HepG2 (cell line): ENCODE results near the gene SLC25A22. TPM values are rescaled to one million over a fixed set of nuclear protein-coding genes. Genes with fewer than 3 reads are reported as not detected.
A peak's percentile ranks its signal among the peaks of the same experiment; 100 is the strongest.

Experiments used
- DPF2 ChIP-seq: sonication (generic); formaldehyde crosslinking; IDR thresholded peaks from 2 replicates; pipeline ENCODE4 v1.4.0; 2020; ENCODE audit warnings: mild to moderate bottlenecking, low read depth, missing genetic modification reagents, borderline replicate concordance
- FOSL1 ChIP-seq: sonication (generic); formaldehyde crosslinking; IDR thresholded peaks from 2 replicates; pipeline ENCODE4 v1.9.0; 2021; ENCODE audit warnings: missing genetic modification reagents, borderline replicate concordance
- GATAD1 ChIP-seq: IDR thresholded peaks from 2 replicates; pipeline ENCODE4 v1.6.1; 2016; ENCODE audit warnings: missing genetic modification reagents, missing compliant biosample characterization
- HIVEP1 ChIP-seq: sonication (generic); formaldehyde crosslinking; IDR thresholded peaks from 2 replicates; pipeline ENCODE4 v1.4.0; 2020; ENCODE audit warnings: mild to moderate bottlenecking, missing genetic modification reagents
- HOXA5 ChIP-seq: sonication (generic); formaldehyde crosslinking; IDR thresholded peaks from 2 replicates; pipeline ENCODE4 v1.4.0; 2020; ENCODE audit warnings: missing genetic modification reagents
- IKZF1 ChIP-seq: fragments of 450-650 bp; IDR thresholded peaks from 2 replicates; pipeline ENCODE4 v1.7.1; 2016
- KDM5A ChIP-seq: fragments of 200-600 bp; sonication (generic); IDR thresholded peaks from 2 replicates; pipeline ENCODE4 v1.7.0; 2018; ENCODE audit warnings: antibody characterized with exemption, mild to moderate bottlenecking, low read length, borderline replicate concordance
- LCORL ChIP-seq, 2 experiments: fragments of 450-650 bp in 1 of 2; sonication (generic) in 1 of 2; formaldehyde crosslinking in 1 of 2; IDR thresholded peaks; 2 replicates each; pipeline versions ENCODE4 v1.5.0 to v1.6.1; 2017 to 2020; ENCODE audit warnings: antibody characterized with exemption in 1 of 2, missing genetic modification reagents in 1 of 2
- MIER2 ChIP-seq: IDR thresholded peaks from 2 replicates; pipeline ENCODE4 v1.6.1; 2016; ENCODE audit warnings: missing biosample characterization, missing genetic modification reagents
- NFIC ChIP-seq: IDR thresholded peaks from 2 replicates; pipeline ENCODE4 v1.6.1; 2012; ENCODE audit warnings: mild to moderate bottlenecking, low read length, inconsistent platforms
- NR2F1 ChIP-seq, 2 experiments: fragments of 450-650 bp in 1 of 2; formaldehyde crosslinking in 1 of 2; IDR thresholded peaks; 2 replicates each; pipeline versions ENCODE4 v1.5.0 to v1.6.1; 2016 to 2020; ENCODE audit warnings: mild to moderate bottlenecking in 1 of 2, missing compliant biosample characterization in 1 of 2, missing genetic modification reagents in 1 of 2, moderate library complexity in 1 of 2
- SRF ChIP-seq: IDR thresholded peaks from 2 replicates; pipeline ENCODE4 v1.6.1; 2011; ENCODE audit warnings: mild to moderate bottlenecking, low read depth, low read length, moderate library complexity
- ZFP62 ChIP-seq: sonication (generic); formaldehyde crosslinking; IDR thresholded peaks from 2 replicates; pipeline ENCODE4 v1.4.0; 2020; ENCODE audit warnings: missing genetic modification reagents
- ZMYM4 ChIP-seq: sonication (generic); formaldehyde crosslinking; IDR thresholded peaks from 2 replicates; pipeline ENCODE4 v1.8.1; 2023; ENCODE audit warnings: mild to moderate bottlenecking, missing genetic modification reagents
- ZNF326 ChIP-seq: sonication (generic); formaldehyde crosslinking; IDR thresholded peaks from 2 replicates; pipeline ENCODE4 v1.4.0; 2020; ENCODE audit warnings: missing genetic modification reagents, borderline replicate concordance
- ZNF556 ChIP-seq: sonication (generic); formaldehyde crosslinking; IDR thresholded peaks from 2 replicates; pipeline ENCODE4 v1.4.0; 2020; ENCODE audit warnings: mild to moderate bottlenecking, missing genetic modification reagents, borderline replicate concordance
- ZNF747 ChIP-seq: sonication (generic); formaldehyde crosslinking; IDR thresholded peaks from 2 replicates; pipeline ENCODE4 v1.8.1; 2023; ENCODE audit warnings: missing genetic modification reagents, mild to moderate bottlenecking, borderline replicate concordance
- ZNF749 ChIP-seq: sonication (generic); formaldehyde crosslinking; IDR thresholded peaks from 2 replicates; pipeline ENCODE4 v1.8.0; 2022; ENCODE audit warnings: mild to moderate bottlenecking, missing genetic modification reagents, moderate library complexity, borderline replicate concordance
- ZNF780A ChIP-seq: sonication (generic); formaldehyde crosslinking; IDR thresholded peaks from 2 replicates; pipeline ENCODE4 v1.8.0; 2022; ENCODE audit warnings: mild to moderate bottlenecking, missing genetic modification reagents, moderate library complexity
- ZSCAN20 ChIP-seq: sonication (generic); formaldehyde crosslinking; IDR thresholded peaks from 2 replicates; pipeline ENCODE4 v1.4.0; 2020; ENCODE audit warnings: missing genetic modification reagents, mild to moderate bottlenecking, borderline replicate concordance
- ZSCAN29 ChIP-seq: sonication (generic); formaldehyde crosslinking; conservative IDR thresholded peaks from 2 replicates; pipeline ENCODE4 v1.4.0; 2020; ENCODE audit warnings: mild to moderate bottlenecking, missing genetic modification reagents
- polyA plus RNA-seq, 8 experiments: library from polyadenylated mRNA; depleted of rRNA in 3 of 8; stranded (reverse) in 7 of 8; unstranded in 1 of 8; fragments of >200 nt; fragmentation: Illumina TruSeq in 4 of 8; extraction: Trizol in 4 of 8; gene quantifications; 2 replicates each; pipeline versions ENCODE4 v1.2.1 to v1.2.3, GENCODE V29; 2011 to 2016; ENCODE audit warnings: low read depth in 4 of 8, missing spikeins in 1 of 8, mixed read lengths in 1 of 8; ENCODE audit not compliant: insufficient read depth in 1 of 8
- total RNA-seq, 5 experiments: library from RNA; depleted of rRNA; stranded (reverse); fragments of >200 nt; fragmentation: Illumina TruSeq; extraction: Trizol; gene quantifications; 2 replicates each; pipeline ENCODE4 v1.2.3, GENCODE V29; 2016; ENCODE audit warnings: low read depth in 1 of 5
- TF ChIP-seq, protein P1 (sequence below): sonication (generic); formaldehyde crosslinking; IDR thresholded peaks from 2 replicates; pipeline ENCODE4 v1.4.0; 2020; ENCODE audit warnings: missing genetic modification reagents, borderline replicate concordance
- TF ChIP-seq, protein P2 (sequence below): sonication (generic); formaldehyde crosslinking; IDR thresholded peaks from 2 replicates; pipeline ENCODE4 v1.5.1; 2020; ENCODE audit warnings: missing genetic modification reagents, mild to moderate bottlenecking, borderline replicate concordance
- TF ChIP-seq, protein P3 (sequence below): sonication (generic); formaldehyde crosslinking; IDR thresholded peaks from 2 replicates; pipeline ENCODE4 v1.8.0; 2022; ENCODE audit warnings: missing genetic modification reagents, mild to moderate bottlenecking, moderate library complexity, borderline replicate concordance

The SLC25A22 gene
- total and polyA plus RNA-seq, 2 of the 13 experiments (the other 11 are each of a cell fraction or from before 2014, with no cell fraction given): 12.4 to 19.2 TPM

DNA sequence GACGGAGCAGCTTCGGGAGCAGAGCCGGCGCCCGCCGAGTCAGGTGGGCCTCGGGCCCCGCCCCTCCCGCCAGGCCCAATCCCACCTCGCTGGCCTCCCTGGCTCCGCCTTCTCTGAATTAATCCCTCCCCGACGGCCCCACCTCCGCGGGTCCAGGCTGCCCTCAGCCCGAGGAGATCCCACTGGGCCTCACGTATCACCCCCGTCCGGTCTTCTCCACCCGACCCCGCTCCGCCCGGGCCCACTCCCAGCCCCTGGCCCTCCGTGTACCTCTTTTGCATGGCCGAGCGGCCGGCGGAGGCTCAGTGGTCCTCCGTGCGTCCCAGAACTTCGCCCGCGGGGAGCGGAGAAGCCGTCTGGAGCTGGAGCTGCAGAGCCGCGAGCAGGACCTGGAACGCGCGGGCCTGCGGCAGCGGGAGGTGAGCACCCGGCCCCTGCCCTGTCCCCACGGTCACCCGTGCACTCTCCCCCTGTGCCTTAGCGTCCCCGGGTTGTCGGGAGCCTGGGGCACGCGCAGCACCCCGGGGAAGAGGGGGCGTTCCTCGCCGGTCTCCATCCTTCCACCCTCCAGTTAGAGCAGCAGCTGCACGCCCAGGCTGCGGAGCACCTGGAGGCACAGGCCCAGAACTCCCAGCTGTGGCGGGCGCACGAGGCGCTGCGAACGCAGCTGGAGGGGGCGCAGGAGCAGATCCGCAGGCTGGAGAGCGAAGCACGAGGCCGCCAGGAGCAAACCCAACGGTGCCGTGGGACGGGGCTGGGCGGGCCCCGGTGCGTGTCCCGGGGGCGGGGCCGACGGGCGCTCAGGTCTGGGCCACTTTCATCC is 32.4 kb upstream of the SLC25A22 start (continued):
- TF ChIP-seq, protein P1, sequence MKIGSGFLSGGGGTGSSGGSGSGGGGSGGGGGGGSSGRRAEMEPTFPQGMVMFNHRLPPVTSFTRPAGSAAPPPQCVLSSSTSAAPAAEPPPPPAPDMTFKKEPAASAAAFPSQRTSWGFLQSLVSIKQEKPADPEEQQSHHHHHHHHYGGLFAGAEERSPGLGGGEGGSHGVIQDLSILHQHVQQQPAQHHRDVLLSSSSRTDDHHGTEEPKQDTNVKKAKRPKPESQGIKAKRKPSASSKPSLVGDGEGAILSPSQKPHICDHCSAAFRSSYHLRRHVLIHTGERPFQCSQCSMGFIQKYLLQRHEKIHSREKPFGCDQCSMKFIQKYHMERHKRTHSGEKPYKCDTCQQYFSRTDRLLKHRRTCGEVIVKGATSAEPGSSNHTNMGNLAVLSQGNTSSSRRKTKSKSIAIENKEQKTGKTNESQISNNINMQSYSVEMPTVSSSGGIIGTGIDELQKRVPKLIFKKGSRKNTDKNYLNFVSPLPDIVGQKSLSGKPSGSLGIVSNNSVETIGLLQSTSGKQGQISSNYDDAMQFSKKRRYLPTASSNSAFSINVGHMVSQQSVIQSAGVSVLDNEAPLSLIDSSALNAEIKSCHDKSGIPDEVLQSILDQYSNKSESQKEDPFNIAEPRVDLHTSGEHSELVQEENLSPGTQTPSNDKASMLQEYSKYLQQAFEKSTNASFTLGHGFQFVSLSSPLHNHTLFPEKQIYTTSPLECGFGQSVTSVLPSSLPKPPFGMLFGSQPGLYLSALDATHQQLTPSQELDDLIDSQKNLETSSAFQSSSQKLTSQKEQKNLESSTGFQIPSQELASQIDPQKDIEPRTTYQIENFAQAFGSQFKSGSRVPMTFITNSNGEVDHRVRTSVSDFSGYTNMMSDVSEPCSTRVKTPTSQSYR: no peak
- TF ChIP-seq ZSCAN20 (CRISPR knock-in tag) (no peak), ZNF749 (no peak), ZFP62 (no peak), DPF2 (CRISPR knock-in tag) (no peak), ZMYM4 (CRISPR knock-in tag) (no peak), ZNF780A (CRISPR knock-in tag) (no peak), MIER2 (CRISPR knock-in tag) (no peak), HOXA5 (CRISPR knock-in tag) (peak; percentile 23; the same call in 1 of the 2 replicates), HIVEP1 (no peak; the same call in 1 of the 2 replicates), ZNF326 (no peak), SRF (no peak), ZNF556 (no peak), LCORL (IDR thresholded peaks at IDR 0.05) (no peak), LCORL (CRISPR knock-in tag; IDR thresholded peaks at IDR 0.05) (no peak), IKZF1 (no peak), FOSL1 (CRISPR knock-in tag) (no peak), NFIC (no peak), NR2F1 (CRISPR knock-in tag; IDR thresholded peaks at IDR 0.05) (no peak), GATAD1 (CRISPR knock-in tag) (no peak; the same call in 1 of the 2 replicates), ZSCAN29 (CRISPR knock-in tag) (no peak), ZNF747 (peak; percentile 58; the same call in 1 of the 2 replicates), KDM5A (no peak)
- TF ChIP-seq, protein P2, sequence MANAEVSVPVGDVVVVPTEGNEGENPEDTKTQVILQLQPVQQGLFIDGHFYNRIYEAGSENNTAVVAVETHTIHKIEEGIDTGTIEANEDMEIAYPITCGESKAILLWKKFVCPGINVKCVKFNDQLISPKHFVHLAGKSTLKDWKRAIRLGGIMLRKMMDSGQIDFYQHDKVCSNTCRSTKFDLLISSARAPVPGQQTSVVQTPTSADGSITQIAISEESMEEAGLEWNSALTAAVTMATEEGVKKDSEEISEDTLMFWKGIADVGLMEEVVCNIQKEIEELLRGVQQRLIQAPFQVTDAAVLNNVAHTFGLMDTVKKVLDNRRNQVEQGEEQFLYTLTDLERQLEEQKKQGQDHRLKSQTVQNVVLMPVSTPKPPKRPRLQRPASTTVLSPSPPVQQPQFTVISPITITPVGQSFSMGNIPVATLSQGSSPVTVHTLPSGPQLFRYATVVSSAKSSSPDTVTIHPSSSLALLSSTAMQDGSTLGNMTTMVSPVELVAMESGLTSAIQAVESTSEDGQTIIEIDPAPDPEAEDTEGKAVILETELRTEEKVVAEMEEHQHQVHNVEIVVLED (CRISPR knock-in tag): no peak
- TF ChIP-seq, protein P3, sequence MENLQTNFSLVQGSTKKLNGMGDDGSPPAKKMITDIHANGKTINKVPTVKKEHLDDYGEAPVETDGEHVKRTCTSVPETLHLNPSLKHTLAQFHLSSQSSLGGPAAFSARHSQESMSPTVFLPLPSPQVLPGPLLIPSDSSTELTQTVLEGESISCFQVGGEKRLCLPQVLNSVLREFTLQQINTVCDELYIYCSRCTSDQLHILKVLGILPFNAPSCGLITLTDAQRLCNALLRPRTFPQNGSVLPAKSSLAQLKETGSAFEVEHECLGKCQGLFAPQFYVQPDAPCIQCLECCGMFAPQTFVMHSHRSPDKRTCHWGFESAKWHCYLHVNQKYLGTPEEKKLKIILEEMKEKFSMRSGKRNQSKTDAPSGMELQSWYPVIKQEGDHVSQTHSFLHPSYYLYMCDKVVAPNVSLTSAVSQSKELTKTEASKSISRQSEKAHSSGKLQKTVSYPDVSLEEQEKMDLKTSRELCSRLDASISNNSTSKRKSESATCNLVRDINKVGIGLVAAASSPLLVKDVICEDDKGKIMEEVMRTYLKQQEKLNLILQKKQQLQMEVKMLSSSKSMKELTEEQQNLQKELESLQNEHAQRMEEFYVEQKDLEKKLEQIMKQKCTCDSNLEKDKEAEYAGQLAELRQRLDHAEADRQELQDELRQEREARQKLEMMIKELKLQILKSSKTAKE (CRISPR knock-in tag): peak; percentile 43; the same call in 1 of the 2 replicates
